ENCODE measurements around the gene PSME1.
"Not testable (repeated sequence)": the region's sequence is repeated elsewhere in the genome, so short reads cannot be mapped to it uniquely, and the experiment has no call there.

The PSME1 gene

GRCh38 chr14:24100982-24101494 lies 35.0 kb upstream of the PSME1 start:
- no peak for DNase-seq
- H3K9me3 ChIP-seq (ENCODE audit: severe bottlenecking): peaks cover 2% of the 10 kb centered on the region
- no peaks in the 10 kb centered on the region for H3K36me3 ChIP-seq
- TF ChIP-seq, protein P1, sequence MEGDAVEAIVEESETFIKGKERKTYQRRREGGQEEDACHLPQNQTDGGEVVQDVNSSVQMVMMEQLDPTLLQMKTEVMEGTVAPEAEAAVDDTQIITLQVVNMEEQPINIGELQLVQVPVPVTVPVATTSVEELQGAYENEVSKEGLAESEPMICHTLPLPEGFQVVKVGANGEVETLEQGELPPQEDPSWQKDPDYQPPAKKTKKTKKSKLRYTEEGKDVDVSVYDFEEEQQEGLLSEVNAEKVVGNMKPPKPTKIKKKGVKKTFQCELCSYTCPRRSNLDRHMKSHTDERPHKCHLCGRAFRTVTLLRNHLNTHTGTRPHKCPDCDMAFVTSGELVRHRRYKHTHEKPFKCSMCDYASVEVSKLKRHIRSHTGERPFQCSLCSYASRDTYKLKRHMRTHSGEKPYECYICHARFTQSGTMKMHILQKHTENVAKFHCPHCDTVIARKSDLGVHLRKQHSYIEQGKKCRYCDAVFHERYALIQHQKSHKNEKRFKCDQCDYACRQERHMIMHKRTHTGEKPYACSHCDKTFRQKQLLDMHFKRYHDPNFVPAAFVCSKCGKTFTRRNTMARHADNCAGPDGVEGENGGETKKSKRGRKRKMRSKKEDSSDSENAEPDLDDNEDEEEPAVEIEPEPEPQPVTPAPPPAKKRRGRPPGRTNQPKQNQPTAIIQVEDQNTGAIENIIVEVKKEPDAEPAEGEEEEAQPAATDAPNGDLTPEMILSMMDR (IDR thresholded peaks at IDR 0.05; ENCODE audit: low read depth, low read length): no peak
- no peaks in the 10 kb centered on the region for H3K27me3 ChIP-seq (ENCODE audit: insufficient read depth, low read depth, severe bottlenecking)
- no peak overlapping the region for H3K27ac ChIP-seq
- no peak overlapping the region for H3K4me3 ChIP-seq (ENCODE audit: low read depth, low read length)

- Histone ChIP-seq H3K4me3 (ENCODE audit: low read depth, low read length) (no peak overlapping the region), H3K36me3 (no peaks in the 10 kb centered on the region), H3K9me3 (ENCODE audit: severe bottlenecking) (peaks cover 2% of the 10 kb centered on the region), H3K27me3 (ENCODE audit: insufficient read depth, low read depth, severe bottlenecking) (no peaks in the 10 kb centered on the region), H3K27ac (no peak overlapping the region)
- no peak for DNase-seq
- TF ChIP-seq, protein P1 (IDR thresholded peaks at IDR 0.05; ENCODE audit: low read depth, low read length): no peak
Observed at GRCh38 chr14:24102357-24103048, 33.5 kb upstream of the PSME1 start.

DNA sequence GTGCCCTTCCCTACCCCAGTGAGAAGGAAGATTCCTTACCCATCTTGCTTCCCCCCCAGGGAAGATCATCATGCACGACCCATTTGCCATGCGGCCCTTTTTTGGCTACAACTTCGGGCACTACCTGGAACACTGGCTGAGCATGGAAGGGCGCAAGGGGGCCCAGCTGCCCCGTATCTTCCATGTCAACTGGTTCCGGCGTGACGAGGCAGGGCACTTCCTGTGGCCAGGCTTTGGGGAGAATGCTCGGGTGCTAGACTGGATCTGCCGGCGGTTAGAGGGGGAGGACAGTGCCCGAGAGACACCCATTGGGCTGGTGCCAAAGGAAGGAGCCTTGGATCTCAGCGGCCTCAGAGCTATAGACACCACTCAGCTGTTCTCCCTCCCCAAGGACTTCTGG lies 32.5 kb upstream of the PSME1 start:
- Histone ChIP-seq H3K27me3 (ENCODE audit: insufficient read depth, low read depth, severe bottlenecking) (no peaks in the 10 kb centered on the region), H3K9me3 (ENCODE audit: severe bottlenecking) (peaks cover 2% of the 10 kb centered on the region), H3K36me3 (no peaks in the 10 kb centered on the region), H3K27ac (no peak overlapping the region), H3K4me3 (ENCODE audit: low read depth, low read length) (no peak overlapping the region)
- TF ChIP-seq, protein P1 (IDR thresholded peaks at IDR 0.05; ENCODE audit: low read depth, low read length): no peak
- no peak for DNase-seq

DNA sequence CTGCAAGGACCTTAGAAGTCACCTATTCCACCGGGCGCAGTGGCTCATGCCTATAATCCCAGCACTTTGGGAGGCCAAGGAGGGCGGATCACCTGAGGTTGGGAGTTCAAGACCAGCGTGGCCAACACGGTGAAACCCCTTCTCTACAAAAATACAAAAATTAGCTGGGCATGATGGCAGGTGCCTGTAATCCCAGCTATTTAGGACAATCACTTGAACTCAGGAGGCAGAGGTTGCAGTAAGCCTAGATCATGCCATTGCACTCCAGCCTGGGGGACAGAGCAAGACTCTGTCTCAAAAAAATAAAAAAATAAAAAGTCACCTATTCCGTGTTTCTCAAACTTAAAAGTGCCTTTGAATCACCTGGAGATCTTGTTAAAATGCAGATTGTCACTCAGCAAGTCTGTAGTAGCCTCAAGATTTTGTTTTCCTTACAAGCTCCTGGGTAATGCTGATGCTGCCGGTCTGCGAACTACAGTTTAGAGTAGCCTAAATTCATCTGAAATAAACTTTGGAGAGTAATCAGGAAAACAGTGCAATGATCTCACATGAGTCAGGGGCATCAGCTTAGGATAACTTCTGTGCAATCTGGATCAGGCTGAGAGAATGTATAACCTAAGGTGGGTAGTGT lies 30.3 kb upstream of the PSME1 start:
- H3K9me3 ChIP-seq (ENCODE audit: severe bottlenecking); DNase-seq; H3K36me3 ChIP-seq; H3K27me3 ChIP-seq (ENCODE audit: insufficient read depth, low read depth, severe bottlenecking); H3K27ac ChIP-seq; H3K4me3 ChIP-seq (ENCODE audit: low read depth, low read length): not testable (repeated sequence)

GRCh38 chr14:24106672-24107271 lies 29.2 kb upstream of the PSME1 start:
- no peak for DNase-seq
- Histone ChIP-seq H3K27me3 (ENCODE audit: insufficient read depth, low read depth, severe bottlenecking) (no peaks in the 10 kb centered on the region), H3K4me3 (ENCODE audit: low read depth, low read length) (no peak overlapping the region), H3K36me3 (no peaks in the 10 kb centered on the region), H3K9me3 (ENCODE audit: severe bottlenecking) (peaks cover 2% of the 10 kb centered on the region), H3K27ac (no peak overlapping the region)
- TF ChIP-seq, protein P1 (IDR thresholded peaks at IDR 0.05; ENCODE audit: low read depth, low read length): no peak

DNA sequence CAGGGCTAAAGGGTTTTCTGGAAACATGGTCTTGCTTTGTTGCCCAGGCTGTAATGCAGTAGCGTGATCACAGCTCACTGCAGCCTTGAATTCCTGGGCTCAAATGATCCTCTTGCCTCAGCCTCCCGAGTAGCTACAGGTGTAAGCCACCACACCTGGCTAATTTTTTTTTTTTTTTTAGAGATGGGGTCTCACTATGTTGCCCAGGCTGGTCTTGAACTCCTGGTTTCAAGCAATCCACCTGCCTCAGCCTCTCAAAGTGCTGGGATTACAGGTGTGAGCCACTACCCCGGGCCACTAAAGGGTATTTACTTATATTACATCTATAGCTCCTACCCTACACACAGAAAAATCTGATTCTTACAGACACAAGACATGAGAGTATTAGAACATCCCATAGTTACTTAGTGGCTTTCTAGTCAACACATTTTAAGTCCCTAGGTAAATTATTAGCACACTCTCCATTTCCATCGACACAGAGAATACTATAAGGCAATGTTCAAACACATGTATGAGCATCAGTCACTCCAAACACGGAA lies 27.6 kb upstream of the PSME1 start:
- Histone ChIP-seq H3K4me3 (ENCODE audit: low read depth, low read length) (no peak overlapping the region), H3K36me3 (no peaks in the 10 kb centered on the region), H3K9me3 (ENCODE audit: severe bottlenecking) (peaks cover 2% of the 10 kb centered on the region), H3K27me3 (ENCODE audit: insufficient read depth, low read depth, severe bottlenecking) (no peaks in the 10 kb centered on the region), H3K27ac (no peak overlapping the region)
- DNase-seq: no peak
- TF ChIP-seq, protein P1 (IDR thresholded peaks at IDR 0.05; ENCODE audit: low read depth, low read length): no peak

Data from WERI-Rb-1 (cell line).